Measurements from ENCODE around the gene CBL. TPM values are rescaled to one million over a fixed set of nuclear protein-coding genes. Genes with fewer than 3 reads are reported as not detected.
"Not testable (repeated sequence)": the region's sequence is repeated elsewhere in the genome, so short reads cannot be mapped to it uniquely, and the experiment has no call there.

The CBL gene
- total RNA-seq, 6 experiments from 2014 or later, result 24.2 to 31.2 (median 26.1) TPM

DNA sequence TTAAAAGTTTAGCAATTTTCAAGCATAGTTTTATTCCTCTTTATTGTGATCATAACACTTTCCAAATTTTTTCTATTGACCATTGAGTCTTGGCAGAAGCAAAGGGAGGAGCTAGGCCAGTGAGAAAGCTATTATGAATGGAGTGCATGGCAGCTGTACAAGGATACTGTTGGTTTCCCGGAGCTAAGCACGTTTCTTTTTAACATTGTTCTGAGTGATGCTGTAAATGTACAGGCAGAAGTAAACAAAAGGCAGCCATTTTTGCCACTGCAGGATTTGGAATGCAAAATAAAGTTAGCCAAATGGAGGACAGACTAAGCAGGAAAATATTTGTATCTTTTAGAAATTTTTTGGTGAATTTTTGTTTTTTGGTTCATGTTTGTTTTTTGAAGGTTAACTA lies 16.2 kb downstream of the CBL start:
- Mint-ChIP-seq H3K9me3 (no peaks in the 10 kb centered on the region), H3K36me3 (ENCODE audit: low read depth) (peaks cover 6% of the 10 kb centered on the region), H3K4me1 (ENCODE audit: low read depth) (peaks cover 45% of the 10 kb centered on the region), H3K27ac (peak overlapping the region; percentile 71), H3K4me3 (peak overlapping the region; percentile 61), H3K27me3 (ENCODE audit: insufficient read depth) (no peaks in the 10 kb centered on the region)
- no peak for TF ChIP-seq CTCF (IDR thresholded peaks at IDR 0.05)
- peak; percentile 46 for DNase-seq

- no peak for TF ChIP-seq CTCF (IDR thresholded peaks at IDR 0.05)
- peaks cover 6% of the 10 kb centered on the region for H3K36me3 Mint-ChIP-seq (ENCODE audit: low read depth)
- H3K27ac Mint-ChIP-seq, result peak overlapping the region; percentile 71
- peak overlapping the region; percentile 61 for H3K4me3 Mint-ChIP-seq
- peaks cover 39% of the 10 kb centered on the region for H3K4me1 Mint-ChIP-seq (ENCODE audit: low read depth)
- H3K9me3 Mint-ChIP-seq, result no peaks in the 10 kb centered on the region
- no peak for DNase-seq
- no peaks in the 10 kb centered on the region for H3K27me3 Mint-ChIP-seq (ENCODE audit: insufficient read depth)
Measured at GRCh38 chr11:119222891-119223290, 16.8 kb downstream of the CBL start.

GRCh38 chr11:119223856-119224255 lies 17.7 kb downstream of the CBL start:
- no peak for TF ChIP-seq CTCF (IDR thresholded peaks at IDR 0.05)
- Mint-ChIP-seq H3K4me3 (peak overlapping the region; percentile 70), H3K27me3 (ENCODE audit: insufficient read depth) (no peaks in the 10 kb centered on the region), H3K4me1 (ENCODE audit: low read depth) (peaks cover 32% of the 10 kb centered on the region), H3K36me3 (ENCODE audit: low read depth) (peaks cover 8% of the 10 kb centered on the region), H3K9me3 (no peaks in the 10 kb centered on the region), H3K27ac (peak overlapping the region; percentile 57)
- peak; percentile 36 for DNase-seq

- peak overlapping the region; percentile 32 for H3K4me3 Mint-ChIP-seq
- H3K27me3 Mint-ChIP-seq (ENCODE audit: insufficient read depth); DNase-seq; H3K9me3 Mint-ChIP-seq: not testable (repeated sequence)
- peaks cover 22% of the 10 kb centered on the region for H3K36me3 Mint-ChIP-seq (ENCODE audit: low read depth)
- H3K4me1 Mint-ChIP-seq (ENCODE audit: low read depth), result peaks cover 31% of the 10 kb centered on the region
- peak overlapping the region; percentile 65 for H3K27ac Mint-ChIP-seq
Measured at GRCh38 chr11:119228535-119229287, 22.6 kb downstream of the CBL start.

DNA sequence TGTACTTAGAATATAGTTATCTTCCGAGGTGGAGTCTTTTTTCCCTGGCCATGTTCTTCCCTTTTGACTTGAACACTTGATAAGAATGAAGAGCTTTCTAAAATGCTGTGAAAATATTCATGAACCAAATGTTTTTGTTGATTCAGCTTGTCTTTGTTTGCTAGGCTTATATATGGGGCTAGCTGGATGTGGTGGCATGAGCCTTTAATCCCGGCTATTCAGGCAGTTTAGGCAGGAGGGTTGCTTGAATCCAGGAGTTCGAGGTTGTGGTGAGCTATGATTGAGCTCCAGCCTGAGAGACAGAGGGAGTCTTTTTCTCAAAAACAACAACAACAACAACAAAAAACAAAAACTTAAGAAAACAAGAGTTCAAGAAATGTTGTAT lies 23.1 kb downstream of the CBL start:
- no peak for TF ChIP-seq CTCF (IDR thresholded peaks at IDR 0.05)
- H3K27me3 Mint-ChIP-seq (ENCODE audit: insufficient read depth), result no peaks in the 10 kb centered on the region
- DNase-seq, result no peak
- peak overlapping the region; percentile 65 for H3K27ac Mint-ChIP-seq
- peaks cover 25% of the 10 kb centered on the region for H3K4me1 Mint-ChIP-seq (ENCODE audit: low read depth)
- H3K9me3 Mint-ChIP-seq, result no peaks in the 10 kb centered on the region
- peaks cover 18% of the 10 kb centered on the region for H3K36me3 Mint-ChIP-seq (ENCODE audit: low read depth)
- H3K4me3 Mint-ChIP-seq, result peak overlapping the region; percentile 32

- H3K4me1 Mint-ChIP-seq (ENCODE audit: low read depth), result peaks cover 21% of the 10 kb centered on the region
- no peak overlapping the region; the same call in 1 of the 2 replicates for H3K27ac Mint-ChIP-seq
- no peaks in the 10 kb centered on the region for H3K9me3 Mint-ChIP-seq
- no peak for DNase-seq
- H3K36me3 Mint-ChIP-seq (ENCODE audit: low read depth), result peaks cover 22% of the 10 kb centered on the region
- no peak for TF ChIP-seq CTCF (IDR thresholded peaks at IDR 0.05)
- H3K4me3 Mint-ChIP-seq, result peak overlapping the region; percentile 32; the same call in 1 of the 2 replicates
- H3K27me3 Mint-ChIP-seq (ENCODE audit: insufficient read depth), result no peaks in the 10 kb centered on the region
Measured at GRCh38 chr11:119229741-119230140, 23.6 kb downstream of the CBL start.

All from HFFc6 (cell line).